GM12891 (cell line): ENCODE data around the gene EDNRA.

ENCODE experiments used
- PAX5 ChIP-seq: IDR thresholded peaks from 2 replicates; pipeline ENCODE4 v1.6.1; 2011; ENCODE audit warnings: low read length, moderate library complexity, mild to moderate bottlenecking; ENCODE audit not compliant: insufficient read depth, severe bottlenecking
- POLR2A ChIP-seq: IDR thresholded peaks from 2 replicates; pipeline ENCODE4 v1.6.1; 2011; ENCODE audit warnings: low read depth, low read length, control low read depth
- POLR2AphosphoS5 ChIP-seq: IDR thresholded peaks from 2 replicates; pipeline ENCODE4 v1.6.1; 2011; ENCODE audit warnings: low read depth, low read length, control low read depth
- SPI1 ChIP-seq: IDR thresholded peaks from 2 replicates; pipeline ENCODE4 v1.6.1; 2011; ENCODE audit warnings: low read depth, low read length, control low read depth
- TAF1 ChIP-seq: IDR thresholded peaks from 2 replicates; pipeline ENCODE4 v1.6.1; 2011; ENCODE audit warnings: low read depth, low read length, control low read depth

- TF ChIP-seq POLR2A (no peak), TAF1 (no peak), POLR2AphosphoS5 (no peak), PAX5 (no peak), SPI1 (no peak)
Observed at GRCh38 chr4:147539959-147540358, 59.1 kb downstream of the EDNRA start.
